ENCODE results near the gene SAV1. TPM values are rescaled to one million over a fixed set of nuclear protein-coding genes. Genes with fewer than 3 reads are reported as not detected.

Gene SAV1
- total and polyA plus RNA-seq, 2 of the 8 experiments (the other 6 are each of a cell fraction or from before 2014, with no cell fraction given) = 15.9 to 78.3 TPM

- FAIRE-seq = no peak
- H3K4me3 ChIP-seq (ENCODE audit: extremely low read depth in 1 of 4, insufficient read depth in 2 of 4, low read depth in 3 of 4, low read length in 4 of 4) = no peak overlapping the region
- no peaks in the 10 kb centered on the region for H3K4me1 ChIP-seq (replicated peaks in 1 of 4; ENCODE audit: control insufficient read depth in 3 of 4, insufficient read depth in 4 of 4, low read length in 3 of 4)
- H3K56ac ChIP-seq (replicated peaks; ENCODE audit: insufficient read length, low read depth, low read length) = no peak overlapping the region
- no peak overlapping the region for H3K9ac ChIP-seq (replicated peaks in 1 of 4; ENCODE audit: extremely low read depth in 1 of 4, low read depth in 3 of 4, low read length in 3 of 4)
- H2BK20ac ChIP-seq (ENCODE audit: low read length) = no peak overlapping the region
- 84% methylated on average over 5 of the region's 5 CpGs; no CpG with 5 or more reads in 1 of the 2 experiments for WGBS, 2 experiments (ENCODE audit: extremely low coverage in 1 of 2, insufficient coverage in 1 of 2, insufficient read length in 1 of 2, insufficient replicate concordance in 2 of 2, low coverage in 1 of 2, low lambda C conversion rate in 2 of 2, missing lambda C conversion rate in 1 of 2)
- DNase-seq (ENCODE audit: low read depth in 1 of 2, low spot score in 2 of 2) = no peak
- H4K20me1 ChIP-seq (replicated peaks in 1 of 2; ENCODE audit: control insufficient read depth in 1 of 2, insufficient read depth in 2 of 2, low read length in 2 of 2) = no peaks in the 10 kb centered on the region
- H2AFZ ChIP-seq (ENCODE audit: low read length) = 0 out of 2 replicates have a peak overlapping the region, but pooled peaks have one; percentile 35
- TF ChIP-seq TAF1 (IDR thresholded peaks at IDR 0.05; ENCODE audit: low read depth, low read length) (no peak), SIN3A (conservative IDR thresholded peaks at IDR 0.05 in 1 of 2, IDR thresholded peaks at IDR 0.05 in 1 of 2; ENCODE audit: low read depth in 1 of 2, low read length in 2 of 2) (no peak), SIRT6 (IDR thresholded peaks at IDR 0.05; ENCODE audit: low read length) (no peak), CEBPB (IDR thresholded peaks at IDR 0.05; ENCODE audit: low read depth, low read length) (no peak), SUZ12 (IDR thresholded peaks at IDR 0.05; ENCODE audit: low read length) (no peak), RNF2 (IDR thresholded peaks at IDR 0.05; ENCODE audit: borderline replicate concordance, low read depth, low read length, missing control alignments, poor library complexity, severe bottlenecking) (no peak), JUND (IDR thresholded peaks at IDR 0.05; ENCODE audit: low read length) (no peak), GABPA (IDR thresholded peaks at IDR 0.05; ENCODE audit: borderline replicate concordance, insufficient read depth, low read length) (no peak)
- H3K4me2 ChIP-seq (ENCODE audit: insufficient read depth in 1 of 2, low read depth in 2 of 2, low read length in 2 of 2) = no peak overlapping the region
- H3K27me3 ChIP-seq (replicated peaks in 1 of 4; ENCODE audit: control insufficient read depth in 3 of 4, extremely low read depth in 1 of 4, insufficient read depth in 3 of 4, low read length in 3 of 4) = no peaks in the 10 kb centered on the region
- no peak overlapping the region for H2BK15ac ChIP-seq (ENCODE audit: low read length)
- H4K8ac ChIP-seq (ENCODE audit: extremely low read depth, insufficient read depth, low read length) = no peak overlapping the region
- no peak overlapping the region for H4K91ac ChIP-seq (replicated peaks; ENCODE audit: insufficient read length, low read length)
- no peak overlapping the region for H3K23ac ChIP-seq (ENCODE audit: insufficient read length)
- H3K14ac ChIP-seq (ENCODE audit: insufficient read length) = no peak overlapping the region
- H3K4ac ChIP-seq (replicated peaks; ENCODE audit: insufficient read length, low read depth, low read length) = no peak overlapping the region
- no peak overlapping the region for H2BK12ac ChIP-seq (ENCODE audit: low read depth, low read length)
- H2BK5ac ChIP-seq (ENCODE audit: low read depth, low read length) = no peak overlapping the region
- H2AK5ac ChIP-seq (ENCODE audit: low read depth, low read length) = no peak overlapping the region
- H3K9me3 ChIP-seq (ENCODE audit: insufficient read depth in 2 of 2, low read depth in 1 of 2, low read length in 1 of 2) = no peaks in the 10 kb centered on the region
- no peak overlapping the region for H3K27ac ChIP-seq (ENCODE audit: low read depth, low read length)
- ChIA-PET POLR2A (ENCODE audit: partially characterized antibody) (interaction anchor here (0.8 to 2.1 kb wide), 3 partner anchors 10 to 18 kb away, joined by 3 to 10 read pairs (median 4); partner anchors contain the start of gene SAV1), CTCF (ENCODE audit: partially characterized antibody) (interaction anchor here (1.3 to 1.5 kb wide), 4 partner anchors 9 to 37 kb away, joined by 3 to 4 read pairs (median 3); no protein-coding TSS in a partner anchor)
- no peaks in the 10 kb centered on the region for H3K79me1 ChIP-seq (ENCODE audit: low read depth, low read length)
- no peaks in the 10 kb centered on the region for H3K79me2 ChIP-seq (ENCODE audit: control insufficient read depth in 1 of 2, insufficient read depth in 2 of 2, low read length in 2 of 2)
- H4K5ac ChIP-seq (ENCODE audit: insufficient read length, low read depth, low read length) = no peak overlapping the region
- H3K36me3 ChIP-seq (ENCODE audit: control insufficient read depth in 2 of 4, insufficient read depth in 4 of 4, low read length in 3 of 4) = no peaks in the 10 kb centered on the region
- H3K23me2 ChIP-seq (ENCODE audit: low read depth, low read length) = no peaks in the 10 kb centered on the region
- H3K18ac ChIP-seq (ENCODE audit: extremely low read depth, low read length) = no peak overlapping the region
- H2BK120ac ChIP-seq (replicated peaks; ENCODE audit: low read depth, low read length) = no peak overlapping the region
Measured at GRCh38 chr14:50678163-50678562, 10.1 kb upstream of the SAV1 start.

All from H1 (cell line).